22Rv1 (cell line): Measurements from ENCODE around the gene HERC6.

Experiments
- ZFX ChIP-seq: fragments of 450-650 bp; IDR thresholded peaks from 2 replicates; pipeline ENCODE4 v1.6.1; 2017; ENCODE audit warnings: antibody characterized with exemption, borderline replicate concordance
- TF ChIP-seq, protein P1 (sequence below): fragments of 450-650 bp; IDR thresholded peaks from 2 replicates; pipeline ENCODE4 v1.5.1; 2017; ENCODE audit warnings: mild to moderate bottlenecking

DNA sequence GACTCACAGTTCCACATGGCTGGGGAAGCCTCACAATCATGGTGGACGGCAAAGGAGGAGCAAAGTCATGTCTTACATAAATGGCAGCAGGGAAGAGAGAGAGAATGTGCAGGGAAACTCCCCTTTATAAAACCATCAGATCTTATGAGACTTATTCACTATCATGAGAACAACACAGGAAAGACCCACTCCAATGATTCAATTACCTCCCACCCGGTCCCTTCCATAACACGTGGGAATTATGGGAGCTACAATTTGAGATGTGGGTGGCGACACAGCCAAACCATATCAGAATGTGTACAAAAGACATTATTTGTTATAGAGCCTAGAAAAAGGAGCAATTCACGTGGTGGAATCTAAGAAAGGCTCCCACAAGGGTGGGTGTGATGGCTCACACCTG is 10.8 kb upstream of the HERC6 start:
- TF ChIP-seq, protein P1, sequence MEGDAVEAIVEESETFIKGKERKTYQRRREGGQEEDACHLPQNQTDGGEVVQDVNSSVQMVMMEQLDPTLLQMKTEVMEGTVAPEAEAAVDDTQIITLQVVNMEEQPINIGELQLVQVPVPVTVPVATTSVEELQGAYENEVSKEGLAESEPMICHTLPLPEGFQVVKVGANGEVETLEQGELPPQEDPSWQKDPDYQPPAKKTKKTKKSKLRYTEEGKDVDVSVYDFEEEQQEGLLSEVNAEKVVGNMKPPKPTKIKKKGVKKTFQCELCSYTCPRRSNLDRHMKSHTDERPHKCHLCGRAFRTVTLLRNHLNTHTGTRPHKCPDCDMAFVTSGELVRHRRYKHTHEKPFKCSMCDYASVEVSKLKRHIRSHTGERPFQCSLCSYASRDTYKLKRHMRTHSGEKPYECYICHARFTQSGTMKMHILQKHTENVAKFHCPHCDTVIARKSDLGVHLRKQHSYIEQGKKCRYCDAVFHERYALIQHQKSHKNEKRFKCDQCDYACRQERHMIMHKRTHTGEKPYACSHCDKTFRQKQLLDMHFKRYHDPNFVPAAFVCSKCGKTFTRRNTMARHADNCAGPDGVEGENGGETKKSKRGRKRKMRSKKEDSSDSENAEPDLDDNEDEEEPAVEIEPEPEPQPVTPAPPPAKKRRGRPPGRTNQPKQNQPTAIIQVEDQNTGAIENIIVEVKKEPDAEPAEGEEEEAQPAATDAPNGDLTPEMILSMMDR: no peak
- TF ChIP-seq ZFX: no peak
